HG03521 (cell line): ENCODE results near the gene PGBD5.

Experiments used
- ATAC-seq: cut with Tn5 transposase; IDR thresholded peaks from one replicate; pipeline ENCODE4 v1.9.1; 2021; ENCODE audit warnings: mild to moderate bottlenecking, moderate library complexity; ENCODE audit not compliant: unreplicated experiment

The PGBD5 gene

GRCh38 chr1:230398856-230399255 is 27.3 kb downstream of the PGBD5 start:
- no peak for ATAC-seq

GRCh38 chr1:230396966-230397365 is 29.2 kb downstream of the PGBD5 start:
- no peak for ATAC-seq

- ATAC-seq: no peak
These were observed 30.2 kb downstream of the PGBD5 start for GRCh38 chr1:230395932-230396331.

GRCh38 chr1:230394741-230395140 is 31.4 kb downstream of the PGBD5 start:
- no peak for ATAC-seq

GRCh38 chr1:230394134-230394533 is 32.0 kb downstream of the PGBD5 start:
- no peak for ATAC-seq

- ATAC-seq: no peak
These were observed 32.4 kb downstream of the PGBD5 start for GRCh38 chr1:230393722-230394121.

- ATAC-seq: no peak
These were observed 33.1 kb downstream of the PGBD5 start for GRCh38 chr1:230392920-230393521.

GRCh38 chr1:230392536-230392909 is 33.6 kb downstream of the PGBD5 start:
- no peak for ATAC-seq

GRCh38 chr1:230391776-230392535 is 34.2 kb downstream of the PGBD5 start:
- no peak for ATAC-seq

- ATAC-seq: no peak
These were observed 35.8 kb downstream of the PGBD5 start for GRCh38 chr1:230390371-230390770.

- ATAC-seq: no peak
These were observed 38.3 kb downstream of the PGBD5 start for GRCh38 chr1:230387876-230388275.

- ATAC-seq: no peak
These were observed 38.8 kb downstream of the PGBD5 start for GRCh38 chr1:230387296-230387695.

- no peak for ATAC-seq
These were observed 39.4 kb downstream of the PGBD5 start for GRCh38 chr1:230386637-230387262.

- no peak for ATAC-seq
These were observed 40.2 kb downstream of the PGBD5 start for GRCh38 chr1:230385930-230386329.

GRCh38 chr1:230385158-230385450 is 41.0 kb downstream of the PGBD5 start:
- ATAC-seq: no peak

- no peak for ATAC-seq
These were observed 41.6 kb downstream of the PGBD5 start for GRCh38 chr1:230384380-230385157.

GRCh38 chr1:230383425-230383824 is 42.7 kb downstream of the PGBD5 start:
- no peak for ATAC-seq

GRCh38 chr1:230382001-230382491 is 44.1 kb downstream of the PGBD5 start:
- ATAC-seq: no peak

- ATAC-seq: no peak
These were observed 44.5 kb downstream of the PGBD5 start for GRCh38 chr1:230381585-230381984.

- no peak for ATAC-seq
These were observed 45.1 kb downstream of the PGBD5 start for GRCh38 chr1:230381049-230381467.

GRCh38 chr1:230379928-230380327 is 46.2 kb downstream of the PGBD5 start:
- ATAC-seq: no peak
